Hematopoietic multipotent progenitor cell treated with erythropoietin and hydrocortisone succinate and interleukin-3 and kit ligand, for 8 days (in vitro differentiated cells): ENCODE measurements around the gene RASA3.
"Not testable (repeated sequence)": the region's sequence is repeated elsewhere in the genome, so short reads cannot be mapped to it uniquely, and the experiment has no call there.

ENCODE experiments used
- DNase-seq: peaks from one replicate; pipeline ENCODE4 v3.0.0-alpha.2; 2015

RASA3 gene

DNA sequence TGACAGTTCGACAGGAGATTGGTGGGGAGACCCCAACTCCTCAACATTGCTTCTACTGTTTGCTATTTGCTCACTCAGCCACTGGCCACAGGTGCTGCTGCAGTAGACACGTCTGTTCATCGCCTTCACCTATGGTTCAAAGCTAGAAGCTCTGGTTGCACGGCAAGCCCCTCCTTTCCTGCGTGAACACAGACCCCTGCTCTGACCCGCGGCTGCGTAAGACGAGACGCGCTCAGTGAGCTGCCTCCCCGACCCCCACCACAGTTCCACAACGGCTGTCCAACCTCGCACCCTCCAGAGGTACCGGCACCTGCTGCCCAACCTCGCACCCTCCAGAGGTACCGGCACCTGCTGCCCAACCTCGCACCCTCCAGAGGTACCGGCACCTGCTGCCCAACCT lies 6.8 kb downstream of the RASA3 start:
- no peak for DNase-seq

GRCh38 chr13:114124921-114125320 lies 7.5 kb downstream of the RASA3 start:
- DNase-seq, result peak; percentile 54

GRCh38 chr13:114124431-114124830 lies 8.0 kb downstream of the RASA3 start:
- no peak for DNase-seq

DNA sequence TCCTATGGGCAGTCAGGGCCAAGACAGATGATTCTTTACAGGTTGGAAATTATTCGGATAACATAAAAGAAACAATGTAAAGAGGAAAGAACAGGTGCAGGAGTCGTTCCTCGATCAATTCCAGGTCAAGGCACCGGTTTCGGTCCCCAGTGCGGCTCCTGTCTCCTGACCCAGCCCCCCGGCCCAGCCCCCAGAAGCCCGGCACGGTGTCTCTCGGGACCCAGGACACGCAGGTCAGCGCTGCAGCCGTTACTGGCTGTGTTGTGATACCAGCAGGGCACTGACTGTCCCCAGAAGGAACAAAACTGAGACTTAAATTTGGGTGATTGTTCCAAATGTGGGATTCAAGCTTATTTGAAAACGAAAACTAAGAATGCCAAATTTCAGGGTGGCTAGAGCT lies 8.5 kb downstream of the RASA3 start:
- no peak for DNase-seq

GRCh38 chr13:114123448-114123847 lies 9.0 kb downstream of the RASA3 start:
- DNase-seq, result no peak

DNA sequence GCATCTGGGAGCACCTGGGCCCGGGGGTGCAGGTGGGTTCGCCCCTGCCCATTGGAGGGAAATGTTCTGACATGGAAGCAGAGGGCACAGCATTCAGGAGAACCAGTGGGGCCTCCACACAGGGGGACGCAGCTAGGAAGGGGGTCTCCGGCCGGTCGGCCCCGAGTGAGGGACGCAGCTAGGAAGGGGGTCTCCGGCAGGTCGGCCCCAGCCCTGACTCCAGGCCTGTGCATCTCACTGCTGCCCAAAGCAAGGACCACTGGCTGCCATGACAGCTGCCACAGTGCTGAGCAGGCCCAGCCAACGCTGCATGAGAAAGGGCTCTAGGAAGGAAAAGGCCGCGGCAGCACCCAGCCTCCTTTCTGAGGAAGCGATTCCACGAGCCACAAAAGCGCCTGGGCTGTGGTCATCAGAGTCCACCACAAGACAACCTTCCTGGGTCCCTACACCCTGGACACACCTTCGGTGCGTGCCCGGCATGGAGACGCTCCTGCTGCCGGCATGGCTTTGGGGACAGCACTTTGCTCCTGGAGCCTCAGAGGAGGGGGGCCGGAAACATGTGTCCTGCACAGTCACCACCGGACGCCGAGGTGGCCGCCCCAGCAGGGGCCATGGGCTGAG lies 9.7 kb downstream of the RASA3 start:
- no peak for DNase-seq

- no peak for DNase-seq
These were observed 10.3 kb downstream of the RASA3 start for GRCh38 chr13:114122127-114122511.

DNA sequence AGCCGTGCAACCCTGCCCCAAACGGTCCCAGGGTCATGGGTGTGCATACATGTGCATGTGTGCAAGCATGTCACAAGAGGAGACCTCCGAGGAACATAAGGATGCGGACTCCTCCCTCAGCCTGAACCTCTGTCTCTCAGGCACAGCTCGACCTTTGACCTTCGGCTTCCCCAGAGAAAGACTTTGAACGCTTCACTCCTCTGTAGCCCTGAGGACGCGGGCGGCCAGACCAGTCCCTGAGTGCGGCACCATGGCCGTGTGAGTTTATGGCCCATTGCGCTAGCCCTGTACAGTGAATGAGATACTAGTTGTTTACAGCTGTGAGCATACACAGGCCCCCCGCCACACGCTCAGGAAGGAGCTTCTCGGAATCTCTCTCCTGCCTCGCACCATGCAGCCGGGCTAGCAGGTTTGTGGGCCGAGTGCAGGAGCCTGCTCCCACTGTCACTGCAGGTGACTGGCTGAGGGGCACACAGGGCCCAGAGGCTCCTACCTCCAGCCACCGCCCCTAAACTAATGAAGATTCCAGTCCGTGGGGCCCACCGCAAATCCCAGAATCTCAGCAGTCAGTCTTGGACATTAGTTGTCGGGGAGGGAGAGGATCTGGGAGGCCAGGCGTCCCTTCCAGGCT lies 10.8 kb downstream of the RASA3 start:
- no peak for DNase-seq

DNA sequence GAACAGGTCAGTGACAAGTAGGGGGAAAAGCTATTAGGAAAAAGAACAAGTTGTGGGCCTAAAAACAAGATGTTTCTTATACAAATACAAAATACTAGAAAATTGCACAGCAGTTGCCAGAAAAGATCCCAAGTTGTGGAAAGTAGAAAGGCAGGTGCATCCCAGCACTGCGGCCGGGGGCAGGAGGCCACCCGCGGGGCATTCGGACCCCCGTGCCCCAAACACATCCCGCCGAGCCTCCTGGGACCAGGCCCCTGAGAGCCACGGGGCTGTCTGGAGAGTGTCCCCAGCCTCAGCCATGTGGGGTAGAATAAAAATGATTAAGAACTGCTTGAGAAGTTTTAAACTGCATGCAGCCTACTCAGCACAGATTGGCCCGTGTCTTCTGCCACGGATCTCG lies 11.4 kb downstream of the RASA3 start:
- DNase-seq, result no peak

DNA sequence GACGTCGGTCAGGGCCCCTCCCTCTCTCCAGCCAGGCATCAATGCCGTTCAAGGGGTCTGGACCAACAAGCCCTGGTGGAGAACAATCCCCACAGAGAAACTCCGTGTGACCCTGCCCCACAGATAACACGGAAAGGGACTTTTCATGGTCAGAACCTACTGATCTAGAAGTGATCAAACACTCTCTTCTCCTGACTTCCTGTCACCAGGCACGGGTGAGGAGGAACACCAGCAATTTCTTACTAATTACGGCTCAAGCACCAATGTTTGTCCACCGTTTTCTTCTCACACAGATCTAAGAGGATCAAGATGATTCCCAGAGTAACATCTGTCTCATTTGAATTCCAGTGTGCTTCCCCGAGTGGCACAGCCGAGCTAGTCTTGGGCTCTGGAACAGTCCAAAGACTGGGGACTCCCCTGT lies 11.8 kb downstream of the RASA3 start:
- DNase-seq, result no peak

DNA sequence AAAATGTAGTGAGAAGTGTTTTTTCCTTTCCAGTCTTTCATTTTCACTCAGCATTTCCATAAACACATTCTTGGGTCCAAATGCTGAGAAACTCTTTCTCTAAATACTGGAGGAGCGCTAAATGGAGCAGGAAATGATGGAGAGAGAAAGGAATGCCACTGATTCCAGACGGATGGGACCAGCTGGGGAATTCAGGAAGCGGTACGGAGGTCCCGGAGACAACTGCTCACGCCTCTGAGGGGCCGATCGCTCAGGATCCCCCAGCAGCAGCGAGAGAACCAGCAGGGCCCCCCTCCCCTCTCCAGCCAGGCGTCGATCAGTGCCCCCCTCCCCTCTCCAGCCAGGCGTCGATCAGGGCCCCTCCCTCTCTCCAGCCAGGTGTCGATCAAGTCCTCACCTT lies 13.2 kb downstream of the RASA3 start:
- DNase-seq, result no peak

- no peak for DNase-seq
These were observed 13.8 kb downstream of the RASA3 start for GRCh38 chr13:114118511-114119123.

DNA sequence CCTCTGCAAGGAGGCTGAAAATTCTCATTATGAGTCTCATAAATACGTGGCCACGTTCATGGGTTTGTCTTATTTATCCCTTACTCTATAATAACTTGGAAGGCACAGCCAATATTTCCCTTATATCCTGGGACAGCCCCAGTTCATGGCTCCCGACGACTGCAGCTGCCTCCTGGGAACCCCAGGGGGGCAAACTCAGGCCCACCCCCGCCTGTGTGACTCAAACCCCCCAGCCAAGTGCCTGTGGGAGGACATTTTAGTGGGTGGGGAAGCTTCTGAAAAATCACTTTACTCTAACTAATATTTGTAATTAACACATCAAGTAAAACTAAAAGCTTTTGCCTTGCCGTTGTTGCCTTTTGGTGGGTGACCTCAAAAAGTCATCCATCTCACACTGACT lies 14.3 kb downstream of the RASA3 start:
- no peak for DNase-seq

- not testable (repeated sequence) for DNase-seq
These were observed 15.0 kb downstream of the RASA3 start for GRCh38 chr13:114117341-114117874.

DNA sequence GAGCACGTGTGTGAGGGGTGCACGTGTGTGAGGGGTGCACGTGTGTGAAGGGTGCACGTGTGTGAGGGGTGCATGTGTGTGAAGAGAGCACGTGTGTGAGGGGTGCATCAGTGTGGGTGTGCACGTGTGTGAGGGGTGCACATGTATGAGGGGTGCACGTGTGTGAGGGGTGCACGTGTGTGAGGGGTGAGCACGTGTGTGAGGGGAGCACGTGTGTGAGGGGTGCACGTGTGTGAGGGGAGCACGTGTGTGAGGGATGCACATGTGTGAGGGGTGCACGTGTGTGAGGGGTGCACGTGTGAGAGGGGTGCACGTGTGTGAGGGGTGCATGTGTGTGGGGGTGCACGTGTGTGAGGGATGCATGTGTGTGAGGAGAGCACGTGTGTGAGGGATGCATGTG lies 15.7 kb downstream of the RASA3 start:
- DNase-seq, result no peak

GRCh38 chr13:114115796-114116195 lies 16.6 kb downstream of the RASA3 start:
- DNase-seq, result no peak

DNA sequence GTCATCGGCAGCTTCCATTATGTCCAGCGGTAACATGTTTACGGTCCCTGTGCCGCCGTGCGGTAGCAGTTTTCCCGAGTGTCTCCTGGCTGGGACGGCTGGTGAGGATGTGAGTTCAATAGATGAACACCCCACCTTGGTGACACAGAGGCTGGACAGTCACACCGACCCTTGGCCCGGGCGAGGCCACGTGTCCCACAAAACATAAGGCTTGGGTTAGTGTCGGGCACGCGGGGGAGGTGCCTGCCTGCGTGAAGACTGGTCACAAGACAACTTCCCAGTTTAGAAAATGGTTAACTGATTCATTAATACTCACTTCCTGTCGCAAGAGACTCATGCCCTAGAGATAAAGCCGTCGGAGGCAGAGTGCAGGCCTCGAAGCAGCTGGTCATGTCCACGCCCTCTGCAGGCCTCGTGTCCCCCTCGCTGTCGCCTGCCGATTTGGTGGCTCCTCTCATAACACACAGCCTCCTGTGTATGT lies 17.2 kb downstream of the RASA3 start:
- DNase-seq, result peak; percentile 89

- DNase-seq, result not testable (repeated sequence)
These were observed 17.8 kb downstream of the RASA3 start for GRCh38 chr13:114114666-114115065.

DNA sequence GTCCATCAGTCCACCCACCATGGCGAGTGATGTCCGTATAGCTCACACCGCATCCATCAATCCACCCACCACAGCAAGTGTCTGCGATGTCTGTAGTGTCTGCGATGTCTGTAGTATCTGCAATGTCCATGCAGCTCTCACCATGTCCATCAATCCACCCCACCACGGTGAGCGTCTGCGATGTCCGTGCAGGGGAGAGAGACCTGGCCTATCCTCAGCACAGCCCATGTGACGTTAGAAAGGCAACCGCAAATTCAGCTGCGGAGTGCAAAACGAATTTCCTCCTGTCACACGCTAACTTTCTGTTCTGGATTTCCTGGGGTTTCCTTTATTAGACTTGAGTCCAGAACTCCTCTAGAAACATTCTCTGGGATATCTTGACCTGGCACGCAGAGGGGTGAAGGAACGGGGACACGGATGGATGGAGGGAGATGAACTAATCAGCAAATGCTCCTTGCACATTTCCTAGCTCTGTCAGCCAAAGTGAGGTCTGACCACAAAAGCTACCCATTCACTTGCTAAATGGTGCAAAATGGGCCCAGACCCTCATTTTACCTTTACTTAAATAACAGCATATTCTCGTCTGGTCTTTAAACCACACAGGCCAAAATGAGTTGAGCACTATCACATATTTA lies 18.3 kb downstream of the RASA3 start:
- DNase-seq, result no peak

- not testable (repeated sequence) for DNase-seq
These were observed 19.0 kb downstream of the RASA3 start for GRCh38 chr13:114113395-114113794.

- no peak for DNase-seq
These were observed 19.5 kb downstream of the RASA3 start for GRCh38 chr13:114112826-114113322.

- DNase-seq, result no peak
These were observed 20.1 kb downstream of the RASA3 start for GRCh38 chr13:114112231-114112825.

- no peak for DNase-seq
These were observed 20.8 kb downstream of the RASA3 start for GRCh38 chr13:114111577-114111976.
